HepG2 (cell line): Measurements from ENCODE around the gene RABIF.

Experiments
- EP300 ChIP-seq, 3 experiments: sonication (generic) in 1 of 3; formaldehyde crosslinking in 1 of 3; IDR thresholded peaks; 2 replicates each; pipeline versions ENCODE4 v1.5.1 to v1.6.1; 2011 to 2020; ENCODE audit warnings: low read depth in 2 of 3, low read length in 2 of 3, borderline replicate concordance in 1 of 3, improper control_type of control experiment in 1 of 3, mild to moderate bottlenecking in 1 of 3, missing genetic modification reagents in 1 of 3, moderate library complexity in 1 of 3
- MEF2D ChIP-seq: sonication (generic); formaldehyde crosslinking; IDR thresholded peaks from 2 replicates; pipeline ENCODE4 v1.5.1; 2020; ENCODE audit warnings: mild to moderate bottlenecking, missing genetic modification reagents
- NFYB ChIP-seq: sonication (generic); formaldehyde crosslinking; IDR thresholded peaks from 2 replicates; pipeline ENCODE4 v1.4.0; 2020; ENCODE audit warnings: missing genetic modification reagents
- PCBP2 ChIP-seq: fragments of 200-400 bp; formaldehyde crosslinking; optimal IDR thresholded peaks from 2 replicates; pipeline ENCODE3; 2018; ENCODE audit warnings: low read length, low read depth; ENCODE audit not compliant: poor library complexity, severe bottlenecking
- POLR2A ChIP-seq, 2 experiments: IDR thresholded peaks; 2 replicates each; pipeline ENCODE4 v1.6.1; 2011; ENCODE audit warnings: low read depth in 2 of 2, low read length in 2 of 2, mild to moderate bottlenecking in 1 of 2, moderate library complexity in 1 of 2; ENCODE audit not compliant: insufficient read depth in 1 of 2
- RELA ChIP-seq: sonication (generic); formaldehyde crosslinking; IDR thresholded peaks from 2 replicates; pipeline ENCODE4 v1.4.0; 2020; ENCODE audit warnings: missing genetic modification reagents
- SETDB1 ChIP-seq: sonication (generic); formaldehyde crosslinking; IDR thresholded peaks from 2 replicates; pipeline ENCODE4 v1.5.1; 2020; ENCODE audit warnings: missing genetic modification reagents, mild to moderate bottlenecking, borderline replicate concordance
- YY1 ChIP-seq: IDR thresholded peaks from 2 replicates; pipeline ENCODE4 v1.6.1; 2011; ENCODE audit warnings: low read length, low read depth, moderate library complexity, mild to moderate bottlenecking; ENCODE audit not compliant: insufficient read depth, insufficient replicate concordance
- ZFP82 ChIP-seq: sonication (generic); formaldehyde crosslinking; IDR thresholded peaks from 2 replicates; pipeline ENCODE4 v1.5.1; 2020; ENCODE audit warnings: mild to moderate bottlenecking, missing genetic modification reagents, borderline replicate concordance
- ZZZ3 ChIP-seq: sonication (generic); formaldehyde crosslinking; IDR thresholded peaks from 2 replicates; pipeline ENCODE4 v1.4.0; 2020; ENCODE audit warnings: missing genetic modification reagents, mild to moderate bottlenecking, borderline replicate concordance
- TF ChIP-seq, protein P1 (sequence below): sonication (generic); formaldehyde crosslinking; IDR thresholded peaks from 2 replicates; pipeline ENCODE4 v1.5.0; 2020; ENCODE audit warnings: missing genetic modification reagents
- TF ChIP-seq, protein P2 (sequence below): sonication (generic); formaldehyde crosslinking; IDR thresholded peaks from 2 replicates; pipeline ENCODE4 v1.5.0; 2020; ENCODE audit warnings: mild to moderate bottlenecking, missing genetic modification reagents, moderate library complexity
- TF ChIP-seq, protein P3 (sequence below): sonication (generic); formaldehyde crosslinking; IDR thresholded peaks from 2 replicates; pipeline ENCODE4 v1.4.0; 2020; ENCODE audit warnings: missing genetic modification reagents

DNA sequence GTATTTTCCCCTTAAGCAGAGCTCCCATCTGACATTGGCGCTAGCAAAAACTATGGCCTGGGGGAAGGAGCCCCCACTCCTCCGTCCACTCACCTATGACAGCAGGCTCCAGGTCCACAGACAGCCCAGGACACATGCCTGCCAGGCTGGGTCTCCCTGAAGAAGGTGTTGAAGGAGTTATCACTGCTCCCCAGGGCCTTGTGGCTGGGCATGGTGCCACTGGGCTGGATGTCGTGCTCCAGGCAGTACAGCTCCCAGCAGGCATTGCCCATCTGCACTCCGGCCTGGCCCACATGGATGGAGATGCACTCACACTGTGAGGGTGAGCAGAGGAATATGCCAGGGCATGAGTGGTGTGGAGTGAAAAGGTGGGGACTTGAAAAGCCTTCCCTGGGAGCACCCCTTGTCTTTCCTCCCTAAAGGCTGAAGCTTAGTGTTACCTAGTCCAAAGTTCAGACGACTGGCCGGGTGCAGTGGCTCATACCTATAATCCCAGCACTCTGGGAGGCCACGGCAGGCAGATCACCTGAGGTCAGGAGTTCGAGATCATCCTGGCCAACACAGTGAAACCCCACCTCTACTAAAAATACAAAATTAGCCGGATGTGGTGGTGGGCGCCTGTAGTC lies 30.0 kb downstream of the RABIF start:
- no peak for TF ChIP-seq SETDB1 (CRISPR knock-in tag)
- TF ChIP-seq PCBP2, result no peak
- TF ChIP-seq NFYB, result no peak
- TF ChIP-seq, protein P1, sequence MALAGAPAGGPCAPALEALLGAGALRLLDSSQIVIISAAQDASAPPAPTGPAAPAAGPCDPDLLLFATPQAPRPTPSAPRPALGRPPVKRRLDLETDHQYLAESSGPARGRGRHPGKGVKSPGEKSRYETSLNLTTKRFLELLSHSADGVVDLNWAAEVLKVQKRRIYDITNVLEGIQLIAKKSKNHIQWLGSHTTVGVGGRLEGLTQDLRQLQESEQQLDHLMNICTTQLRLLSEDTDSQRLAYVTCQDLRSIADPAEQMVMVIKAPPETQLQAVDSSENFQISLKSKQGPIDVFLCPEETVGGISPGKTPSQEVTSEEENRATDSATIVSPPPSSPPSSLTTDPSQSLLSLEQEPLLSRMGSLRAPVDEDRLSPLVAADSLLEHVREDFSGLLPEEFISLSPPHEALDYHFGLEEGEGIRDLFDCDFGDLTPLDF (CRISPR knock-in tag), result no peak
- TF ChIP-seq, protein P2, sequence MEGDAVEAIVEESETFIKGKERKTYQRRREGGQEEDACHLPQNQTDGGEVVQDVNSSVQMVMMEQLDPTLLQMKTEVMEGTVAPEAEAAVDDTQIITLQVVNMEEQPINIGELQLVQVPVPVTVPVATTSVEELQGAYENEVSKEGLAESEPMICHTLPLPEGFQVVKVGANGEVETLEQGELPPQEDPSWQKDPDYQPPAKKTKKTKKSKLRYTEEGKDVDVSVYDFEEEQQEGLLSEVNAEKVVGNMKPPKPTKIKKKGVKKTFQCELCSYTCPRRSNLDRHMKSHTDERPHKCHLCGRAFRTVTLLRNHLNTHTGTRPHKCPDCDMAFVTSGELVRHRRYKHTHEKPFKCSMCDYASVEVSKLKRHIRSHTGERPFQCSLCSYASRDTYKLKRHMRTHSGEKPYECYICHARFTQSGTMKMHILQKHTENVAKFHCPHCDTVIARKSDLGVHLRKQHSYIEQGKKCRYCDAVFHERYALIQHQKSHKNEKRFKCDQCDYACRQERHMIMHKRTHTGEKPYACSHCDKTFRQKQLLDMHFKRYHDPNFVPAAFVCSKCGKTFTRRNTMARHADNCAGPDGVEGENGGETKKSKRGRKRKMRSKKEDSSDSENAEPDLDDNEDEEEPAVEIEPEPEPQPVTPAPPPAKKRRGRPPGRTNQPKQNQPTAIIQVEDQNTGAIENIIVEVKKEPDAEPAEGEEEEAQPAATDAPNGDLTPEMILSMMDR (CRISPR knock-in tag), result no peak
- no peak for TF ChIP-seq YY1
- no peak for TF ChIP-seq RELA (CRISPR knock-in tag)
- TF ChIP-seq, protein P3, sequence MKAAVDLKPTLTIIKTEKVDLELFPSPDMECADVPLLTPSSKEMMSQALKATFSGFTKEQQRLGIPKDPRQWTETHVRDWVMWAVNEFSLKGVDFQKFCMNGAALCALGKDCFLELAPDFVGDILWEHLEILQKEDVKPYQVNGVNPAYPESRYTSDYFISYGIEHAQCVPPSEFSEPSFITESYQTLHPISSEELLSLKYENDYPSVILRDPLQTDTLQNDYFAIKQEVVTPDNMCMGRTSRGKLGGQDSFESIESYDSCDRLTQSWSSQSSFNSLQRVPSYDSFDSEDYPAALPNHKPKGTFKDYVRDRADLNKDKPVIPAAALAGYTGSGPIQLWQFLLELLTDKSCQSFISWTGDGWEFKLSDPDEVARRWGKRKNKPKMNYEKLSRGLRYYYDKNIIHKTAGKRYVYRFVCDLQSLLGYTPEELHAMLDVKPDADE (CRISPR knock-in tag), result no peak
- no peak for TF ChIP-seq ZZZ3
- TF ChIP-seq MEF2D (CRISPR knock-in tag), result no peak
- no peak for TF ChIP-seq POLR2A (IDR thresholded peaks at IDR 0.05; ENCODE audit: insufficient read depth in 1 of 2, low read depth in 2 of 2, low read length in 2 of 2)
- TF ChIP-seq ZFP82, result no peak
- TF ChIP-seq EP300 (IDR thresholded peaks at IDR 0.05; ENCODE audit: low read depth in 2 of 2, low read length in 2 of 2), result no peak
- no peak for TF ChIP-seq EP300 (CRISPR knock-in tag; IDR thresholded peaks at IDR 0.05; ENCODE audit: borderline replicate concordance)
